GM23338 (cell line): ENCODE data around the gene ATP10A. TPM values are rescaled to one million over a fixed set of nuclear protein-coding genes. Genes with fewer than 3 reads are reported as not detected.

Experiments
- ATAC-seq: fragments of 200-7000 bp; cut with Tn5 transposase; 3 replicates; pipeline ENCODE4 v1.9.1; 2020
- DNase-seq: peaks from one replicate; pipeline ENCODE4 v3.0.0-alpha.2; 2015; ENCODE audit warnings: low spot score
- H2AFZ ChIP-seq: fragments of 200-600 bp; sonication (generic); 2 replicates; pipeline ENCODE4 v1.8.0; 2016; ENCODE audit warnings: antibody characterized with exemption, mild to moderate bottlenecking, moderate library complexity
- H3F3A ChIP-seq: fragments of 200-600 bp; sonication (generic); replicated peaks from 2 replicates; pipeline ENCODE4 v1.8.0; 2017; ENCODE audit warnings: antibody characterized with exemption, mixed run types, low read depth
- H3K27ac ChIP-seq: fragments of 200-600 bp; sonication (generic); 2 replicates; pipeline ENCODE4 v1.6.1; 2016; ENCODE audit warnings: low read depth
- H3K27me3 ChIP-seq: fragments of 200-600 bp; sonication (generic); 2 replicates; pipeline ENCODE4 v1.8.0; 2016; ENCODE audit warnings: mild to moderate bottlenecking, mixed run types, moderate library complexity; ENCODE audit not compliant: insufficient read depth
- H3K36me3 ChIP-seq: fragments of 200-600 bp; sonication (generic); 2 replicates; pipeline ENCODE4 v1.8.0; 2016; ENCODE audit warnings: mild to moderate bottlenecking; ENCODE audit not compliant: insufficient read depth
- H3K4me1 ChIP-seq: fragments of 200-600 bp; sonication (generic); 2 replicates; pipeline ENCODE4 v1.8.0; 2016; ENCODE audit warnings: mild to moderate bottlenecking, moderate library complexity; ENCODE audit not compliant: insufficient read depth
- H3K4me2 ChIP-seq: fragments of 200-600 bp; sonication (generic); 2 replicates; pipeline ENCODE4 v1.7.1; 2017; ENCODE audit warnings: mixed run types
- H3K4me3 ChIP-seq: fragments of 200-600 bp; sonication (generic); 2 replicates; pipeline ENCODE4 v1.6.1; 2016; ENCODE audit warnings: mixed run types
- H3K79me2 ChIP-seq: fragments of 200-600 bp; sonication (generic); replicated peaks from 2 replicates; pipeline ENCODE4 v1.8.0; 2017; ENCODE audit warnings: mild to moderate bottlenecking; ENCODE audit not compliant: insufficient read depth
- H3K9me2 ChIP-seq: fragments of 200-600 bp; sonication (generic); 2 replicates; pipeline ENCODE4 v1.8.0; 2017; ENCODE audit not compliant: insufficient read depth
- H4K20me1 ChIP-seq: fragments of 200-600 bp; sonication (generic); replicated peaks from 2 replicates; pipeline ENCODE4 v1.8.0; 2017; ENCODE audit warnings: mild to moderate bottlenecking; ENCODE audit not compliant: insufficient read depth
- H3K27ac Mint-ChIP-seq: 2 replicates; pipeline ENCODE4 v1.8.0; 2020; ENCODE audit warnings: inconsistent platforms, mild to moderate bottlenecking, moderate library complexity, mixed read lengths
- H3K27me3 Mint-ChIP-seq: 3 replicates; pipeline ENCODE4 v1.8.0; 2022; ENCODE audit warnings: low read depth, mild to moderate bottlenecking, moderate library complexity, mixed read lengths, inconsistent platforms; ENCODE audit not compliant: insufficient read depth, poor library complexity
- H3K36me3 Mint-ChIP-seq: 3 replicates; pipeline ENCODE4 v1.8.0; 2021; ENCODE audit warnings: low read depth, mild to moderate bottlenecking, inconsistent platforms, moderate library complexity, mixed read lengths
- H3K4me1 Mint-ChIP-seq: 3 replicates; pipeline ENCODE4 v1.8.0; 2020; ENCODE audit warnings: mild to moderate bottlenecking, inconsistent platforms, mixed read lengths
- H3K4me3 Mint-ChIP-seq: 3 replicates; pipeline ENCODE4 v1.8.0; 2021; ENCODE audit warnings: moderate library complexity, mild to moderate bottlenecking, inconsistent platforms, mixed read lengths
- H3K9me3 Mint-ChIP-seq: 3 replicates; pipeline ENCODE4 v1.8.0; 2020; ENCODE audit warnings: moderate library complexity, mild to moderate bottlenecking, inconsistent platforms, mixed read lengths
- CREB1 ChIP-seq: fragments of 250-450 bp; sonication (Bioruptor Pico); IDR thresholded peaks from 2 replicates; pipeline ENCODE4 v1.5.0; 2020; ENCODE audit warnings: low read depth, mild to moderate bottlenecking, moderate library complexity
- EZH2 ChIP-seq: fragments of 200-600 bp; sonication (generic); IDR thresholded peaks from one replicate; pipeline ENCODE4 v1.8.0; 2017; ENCODE audit warnings: antibody characterized with exemption, mild to moderate bottlenecking, low read depth; ENCODE audit not compliant: unreplicated experiment
- EZH2phosphoT487 ChIP-seq: fragments of 200-600 bp; sonication (generic); IDR thresholded peaks from one replicate; pipeline ENCODE4 v1.8.1; 2018; ENCODE audit warnings: antibody characterized with exemption; ENCODE audit not compliant: unreplicated experiment
- JUNB ChIP-seq: IDR thresholded peaks from one replicate; pipeline ENCODE4 v1.6.1; 2016; ENCODE audit warnings: antibody characterized with exemption; ENCODE audit not compliant: unreplicated experiment
- NANOG ChIP-seq: IDR thresholded peaks from 2 replicates; pipeline ENCODE4 v1.6.1; 2016; ENCODE audit warnings: antibody characterized with exemption, borderline replicate concordance
- POLR2AphosphoS5 ChIP-seq: IDR thresholded peaks from 2 replicates; pipeline ENCODE4 v1.6.1; 2016; ENCODE audit warnings: antibody characterized with exemption, low read depth
- STAT1 ChIP-seq: IDR thresholded peaks from one replicate; pipeline ENCODE4 v1.6.1; 2016; ENCODE audit warnings: antibody characterized with exemption; ENCODE audit not compliant: unreplicated experiment
- ZNF114 ChIP-seq: fragments of 250-450 bp; sonication (Bioruptor Pico); IDR thresholded peaks from 2 replicates; pipeline ENCODE4 v1.5.0; 2020; ENCODE audit warnings: mild to moderate bottlenecking, moderate library complexity
- ZNF331 ChIP-seq: fragments of 250-450 bp; sonication (Bioruptor Pico); IDR thresholded peaks from 2 replicates; pipeline ENCODE4 v1.5.0; 2020; ENCODE audit warnings: low read depth, mild to moderate bottlenecking, moderate library complexity
- polyA plus RNA-seq: library from polyadenylated mRNA; unstranded; fragments of >200 nt; fragmentation: Nextera tagmentation; extraction: Ambion mirVana; gene quantifications from 2 replicates; pipeline ENCODE4 v1.2.1, GENCODE V29; 2016
- total RNA-seq: library from RNA; depleted of rRNA; stranded (reverse); fragments of >200 nt; shearing (Covaris generic); gene quantifications from 2 replicates; pipeline ENCODE4 v1.2.3, GENCODE V29; 2014
- TF ChIP-seq, protein P1 (sequence below): fragments of 250-450 bp; sonication (Bioruptor Pico); IDR thresholded peaks from 2 replicates; pipeline ENCODE4 v1.5.0; 2020; ENCODE audit warnings: mild to moderate bottlenecking, moderate library complexity
- TF ChIP-seq, protein P2 (sequence below): IDR thresholded peaks from one replicate; pipeline ENCODE4 v1.6.1; 2018; ENCODE audit warnings: antibody characterized with exemption; ENCODE audit not compliant: unreplicated experiment
- TF ChIP-seq, protein P3 (sequence below): IDR thresholded peaks from 2 replicates; pipeline ENCODE4 v1.6.1; 2016; ENCODE audit warnings: antibody characterized with exemption
- TF ChIP-seq, protein P4 (sequence below), 2 experiments: fragments of 200-600 bp in 1 of 2; sonication (generic) in 1 of 2; conservative IDR thresholded peaks; 2 replicates each; pipeline versions ENCODE4 v1.5.1 to v1.6.1; 2016 to 2017; ENCODE audit warnings: antibody characterized with exemption in 2 of 2, low read depth in 2 of 2, mild to moderate bottlenecking in 2 of 2, moderate library complexity in 1 of 2

ATP10A gene
- total and polyA plus RNA-seq, 2 experiments from 2014 or later, result 0.36 to 5.6 TPM

DNA sequence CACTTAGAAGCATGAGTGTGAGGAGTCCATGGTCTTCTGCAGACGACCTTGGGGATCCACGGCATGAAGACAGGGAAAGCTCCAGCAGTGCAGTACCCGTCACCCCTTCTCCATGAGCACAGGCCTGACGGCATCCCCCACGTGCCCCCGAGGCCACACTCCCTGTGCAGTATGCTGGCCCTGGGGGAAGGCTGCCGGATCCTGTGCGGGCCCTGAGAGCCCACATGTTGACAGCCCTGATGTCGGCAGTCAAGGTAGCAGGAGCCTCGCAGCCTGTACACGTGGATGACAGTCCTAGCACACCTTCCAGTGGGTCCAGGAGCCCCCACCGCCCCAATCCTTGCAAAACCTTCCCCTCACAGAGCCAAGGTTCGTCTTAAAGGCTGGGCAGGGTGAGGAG, 195.3 kb downstream of the ATP10A start:
- H3K27ac Mint-ChIP-seq, result no peak overlapping the region
- H3K4me1 ChIP-seq, result peaks cover 30% of the 10 kb centered on the region
- no peak overlapping the region for H3K4me3 ChIP-seq
- no peaks in the 10 kb centered on the region for H3K79me2 ChIP-seq
- H3K27ac ChIP-seq, result no peak overlapping the region
- no peaks in the 10 kb centered on the region for H3K9me2 ChIP-seq
- H3K36me3 Mint-ChIP-seq, result no peaks in the 10 kb centered on the region
- ATAC-seq (no peak), DNase-seq (no peak)
- no peak overlapping the region for H3K4me2 ChIP-seq
- no peaks in the 10 kb centered on the region for H3K9me3 Mint-ChIP-seq
- H3K27me3 ChIP-seq, result no peaks in the 10 kb centered on the region
- H4K20me1 ChIP-seq, result no peaks in the 10 kb centered on the region
- H3K27me3 Mint-ChIP-seq, result peaks cover 11% of the 10 kb centered on the region
- peak overlapping the region; percentile 81; the same call in 1 of the 2 replicates for H2AFZ ChIP-seq
- no peak overlapping the region for H3K4me3 Mint-ChIP-seq
- H3F3A ChIP-seq, result no peaks in the 10 kb centered on the region
- H3K4me1 Mint-ChIP-seq, result peaks cover 46% of the 10 kb centered on the region
- no peak for TF ChIP-seq POLR2AphosphoS5
- no peak for TF ChIP-seq EZH2phosphoT487
- no peak for TF ChIP-seq EZH2
- TF ChIP-seq, protein P1, sequence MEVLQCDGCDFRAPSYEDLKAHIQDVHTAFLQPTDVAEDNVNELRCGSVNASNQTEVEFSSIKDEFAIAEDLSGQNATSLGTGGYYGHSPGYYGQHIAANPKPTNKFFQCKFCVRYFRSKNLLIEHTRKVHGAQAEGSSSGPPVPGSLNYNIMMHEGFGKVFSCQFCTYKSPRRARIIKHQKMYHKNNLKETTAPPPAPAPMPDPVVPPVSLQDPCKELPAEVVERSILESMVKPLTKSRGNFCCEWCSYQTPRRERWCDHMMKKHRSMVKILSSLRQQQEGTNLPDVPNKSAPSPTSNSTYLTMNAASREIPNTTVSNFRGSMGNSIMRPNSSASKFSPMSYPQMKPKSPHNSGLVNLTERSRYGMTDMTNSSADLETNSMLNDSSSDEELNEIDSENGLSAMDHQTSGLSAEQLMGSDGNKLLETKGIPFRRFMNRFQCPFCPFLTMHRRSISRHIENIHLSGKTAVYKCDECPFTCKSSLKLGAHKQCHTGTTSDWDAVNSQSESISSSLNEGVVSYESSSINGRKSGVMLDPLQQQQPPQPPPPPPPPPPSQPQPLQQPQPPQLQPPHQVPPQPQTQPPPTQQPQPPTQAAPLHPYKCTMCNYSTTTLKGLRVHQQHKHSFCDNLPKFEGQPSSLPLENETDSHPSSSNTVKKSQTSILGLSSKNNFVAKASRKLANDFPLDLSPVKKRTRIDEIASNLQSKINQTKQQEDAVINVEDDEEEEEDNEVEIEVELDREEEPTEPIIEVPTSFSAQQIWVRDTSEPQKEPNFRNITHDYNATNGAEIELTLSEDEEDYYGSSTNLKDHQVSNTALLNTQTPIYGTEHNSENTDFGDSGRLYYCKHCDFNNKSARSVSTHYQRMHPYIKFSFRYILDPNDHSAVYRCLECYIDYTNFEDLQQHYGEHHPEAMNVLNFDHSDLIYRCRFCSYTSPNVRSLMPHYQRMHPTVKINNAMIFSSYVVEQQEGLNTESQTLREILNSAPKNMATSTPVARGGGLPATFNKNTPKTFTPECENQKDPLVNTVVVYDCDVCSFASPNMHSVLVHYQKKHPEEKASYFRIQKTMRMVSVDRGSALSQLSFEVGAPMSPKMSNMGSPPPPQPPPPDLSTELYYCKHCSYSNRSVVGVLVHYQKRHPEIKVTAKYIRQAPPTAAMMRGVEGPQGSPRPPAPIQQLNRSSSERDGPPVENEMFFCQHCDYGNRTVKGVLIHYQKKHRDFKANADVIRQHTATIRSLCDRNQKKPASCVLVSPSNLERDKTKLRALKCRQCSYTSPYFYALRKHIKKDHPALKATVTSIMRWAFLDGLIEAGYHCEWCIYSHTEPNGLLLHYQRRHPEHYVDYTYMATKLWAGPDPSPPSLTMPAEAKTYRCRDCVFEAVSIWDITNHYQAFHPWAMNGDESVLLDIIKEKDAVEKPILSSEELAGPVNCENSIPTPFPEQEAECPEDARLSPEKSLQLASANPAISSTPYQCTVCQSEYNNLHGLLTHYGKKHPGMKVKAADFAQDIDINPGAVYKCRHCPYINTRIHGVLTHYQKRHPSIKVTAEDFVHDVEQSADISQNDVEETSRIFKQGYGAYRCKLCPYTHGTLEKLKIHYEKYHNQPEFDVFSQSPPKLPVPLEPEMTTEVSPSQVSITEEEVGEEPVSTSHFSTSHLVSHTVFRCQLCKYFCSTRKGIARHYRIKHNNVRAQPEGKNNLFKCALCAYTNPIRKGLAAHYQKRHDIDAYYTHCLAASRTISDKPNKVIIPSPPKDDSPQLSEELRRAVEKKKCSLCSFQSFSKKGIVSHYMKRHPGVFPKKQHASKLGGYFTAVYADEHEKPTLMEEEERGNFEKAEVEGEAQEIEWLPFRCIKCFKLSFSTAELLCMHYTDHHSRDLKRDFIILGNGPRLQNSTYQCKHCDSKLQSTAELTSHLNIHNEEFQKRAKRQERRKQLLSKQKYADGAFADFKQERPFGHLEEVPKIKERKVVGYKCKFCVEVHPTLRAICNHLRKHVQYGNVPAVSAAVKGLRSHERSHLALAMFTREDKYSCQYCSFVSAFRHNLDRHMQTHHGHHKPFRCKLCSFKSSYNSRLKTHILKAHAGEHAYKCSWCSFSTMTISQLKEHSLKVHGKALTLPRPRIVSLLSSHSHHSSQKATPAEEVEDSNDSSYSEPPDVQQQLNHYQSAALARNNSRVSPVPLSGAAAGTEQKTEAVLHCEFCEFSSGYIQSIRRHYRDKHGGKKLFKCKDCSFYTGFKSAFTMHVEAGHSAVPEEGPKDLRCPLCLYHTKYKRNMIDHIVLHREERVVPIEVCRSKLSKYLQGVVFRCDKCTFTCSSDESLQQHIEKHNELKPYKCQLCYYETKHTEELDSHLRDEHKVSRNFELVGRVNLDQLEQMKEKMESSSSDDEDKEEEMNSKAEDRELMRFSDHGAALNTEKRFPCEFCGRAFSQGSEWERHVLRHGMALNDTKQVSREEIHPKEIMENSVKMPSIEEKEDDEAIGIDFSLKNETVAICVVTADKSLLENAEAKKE (CRISPR knock-in tag), result no peak
- no peak for TF ChIP-seq NANOG
- TF ChIP-seq JUNB, result no peak
- TF ChIP-seq CREB1 (CRISPR knock-in tag), result no peak
- TF ChIP-seq, protein P2, sequence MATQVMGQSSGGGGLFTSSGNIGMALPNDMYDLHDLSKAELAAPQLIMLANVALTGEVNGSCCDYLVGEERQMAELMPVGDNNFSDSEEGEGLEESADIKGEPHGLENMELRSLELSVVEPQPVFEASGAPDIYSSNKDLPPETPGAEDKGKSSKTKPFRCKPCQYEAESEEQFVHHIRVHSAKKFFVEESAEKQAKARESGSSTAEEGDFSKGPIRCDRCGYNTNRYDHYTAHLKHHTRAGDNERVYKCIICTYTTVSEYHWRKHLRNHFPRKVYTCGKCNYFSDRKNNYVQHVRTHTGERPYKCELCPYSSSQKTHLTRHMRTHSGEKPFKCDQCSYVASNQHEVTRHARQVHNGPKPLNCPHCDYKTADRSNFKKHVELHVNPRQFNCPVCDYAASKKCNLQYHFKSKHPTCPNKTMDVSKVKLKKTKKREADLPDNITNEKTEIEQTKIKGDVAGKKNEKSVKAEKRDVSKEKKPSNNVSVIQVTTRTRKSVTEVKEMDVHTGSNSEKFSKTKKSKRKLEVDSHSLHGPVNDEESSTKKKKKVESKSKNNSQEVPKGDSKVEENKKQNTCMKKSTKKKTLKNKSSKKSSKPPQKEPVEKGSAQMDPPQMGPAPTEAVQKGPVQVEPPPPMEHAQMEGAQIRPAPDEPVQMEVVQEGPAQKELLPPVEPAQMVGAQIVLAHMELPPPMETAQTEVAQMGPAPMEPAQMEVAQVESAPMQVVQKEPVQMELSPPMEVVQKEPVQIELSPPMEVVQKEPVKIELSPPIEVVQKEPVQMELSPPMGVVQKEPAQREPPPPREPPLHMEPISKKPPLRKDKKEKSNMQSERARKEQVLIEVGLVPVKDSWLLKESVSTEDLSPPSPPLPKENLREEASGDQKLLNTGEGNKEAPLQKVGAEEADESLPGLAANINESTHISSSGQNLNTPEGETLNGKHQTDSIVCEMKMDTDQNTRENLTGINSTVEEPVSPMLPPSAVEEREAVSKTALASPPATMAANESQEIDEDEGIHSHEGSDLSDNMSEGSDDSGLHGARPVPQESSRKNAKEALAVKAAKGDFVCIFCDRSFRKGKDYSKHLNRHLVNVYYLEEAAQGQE, result no peak
- no peak for TF ChIP-seq STAT1
- no peak for TF ChIP-seq ZNF331
- TF ChIP-seq, protein P3, sequence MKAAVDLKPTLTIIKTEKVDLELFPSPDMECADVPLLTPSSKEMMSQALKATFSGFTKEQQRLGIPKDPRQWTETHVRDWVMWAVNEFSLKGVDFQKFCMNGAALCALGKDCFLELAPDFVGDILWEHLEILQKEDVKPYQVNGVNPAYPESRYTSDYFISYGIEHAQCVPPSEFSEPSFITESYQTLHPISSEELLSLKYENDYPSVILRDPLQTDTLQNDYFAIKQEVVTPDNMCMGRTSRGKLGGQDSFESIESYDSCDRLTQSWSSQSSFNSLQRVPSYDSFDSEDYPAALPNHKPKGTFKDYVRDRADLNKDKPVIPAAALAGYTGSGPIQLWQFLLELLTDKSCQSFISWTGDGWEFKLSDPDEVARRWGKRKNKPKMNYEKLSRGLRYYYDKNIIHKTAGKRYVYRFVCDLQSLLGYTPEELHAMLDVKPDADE, result no peak
- TF ChIP-seq ZNF114 (CRISPR knock-in tag), result no peak
- TF ChIP-seq, protein P4, sequence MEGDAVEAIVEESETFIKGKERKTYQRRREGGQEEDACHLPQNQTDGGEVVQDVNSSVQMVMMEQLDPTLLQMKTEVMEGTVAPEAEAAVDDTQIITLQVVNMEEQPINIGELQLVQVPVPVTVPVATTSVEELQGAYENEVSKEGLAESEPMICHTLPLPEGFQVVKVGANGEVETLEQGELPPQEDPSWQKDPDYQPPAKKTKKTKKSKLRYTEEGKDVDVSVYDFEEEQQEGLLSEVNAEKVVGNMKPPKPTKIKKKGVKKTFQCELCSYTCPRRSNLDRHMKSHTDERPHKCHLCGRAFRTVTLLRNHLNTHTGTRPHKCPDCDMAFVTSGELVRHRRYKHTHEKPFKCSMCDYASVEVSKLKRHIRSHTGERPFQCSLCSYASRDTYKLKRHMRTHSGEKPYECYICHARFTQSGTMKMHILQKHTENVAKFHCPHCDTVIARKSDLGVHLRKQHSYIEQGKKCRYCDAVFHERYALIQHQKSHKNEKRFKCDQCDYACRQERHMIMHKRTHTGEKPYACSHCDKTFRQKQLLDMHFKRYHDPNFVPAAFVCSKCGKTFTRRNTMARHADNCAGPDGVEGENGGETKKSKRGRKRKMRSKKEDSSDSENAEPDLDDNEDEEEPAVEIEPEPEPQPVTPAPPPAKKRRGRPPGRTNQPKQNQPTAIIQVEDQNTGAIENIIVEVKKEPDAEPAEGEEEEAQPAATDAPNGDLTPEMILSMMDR (conservative IDR thresholded peaks at IDR 0.05; ENCODE audit: low read depth in 2 of 2), result no peak
- H3K36me3 ChIP-seq, result no peaks in the 10 kb centered on the region
